NCI-H1694 treated with DMSO at 0.1 percent for 48 hours (cell line): ENCODE measurements around the gene DAZAP2.
"Not testable (repeated sequence)": the region's sequence is repeated elsewhere in the genome, so short reads cannot be mapped to it uniquely, and the experiment has no call there.

Experiments used
- DNase-seq: peaks from one replicate; lab custom pipeline; 2025; lab: John Stamatoyannopoulos, UW

DAZAP2 gene

GRCh38 chr12:51217133-51217967 lies 21.3 kb upstream of the DAZAP2 start:
- DNase-seq, result no peak

- DNase-seq, result peak; percentile 23
Measured at GRCh38 chr12:51217968-51218606, 20.5 kb upstream of the DAZAP2 start, which contains the start of gene POU6F1. TSS of gene POU6F1 (minus strand) at chr12:51218062. CDS start at chr12:51206836, 11,226 bp downstream.

- no peak for DNase-seq
Measured at GRCh38 chr12:51218607-51219161, 19.9 kb upstream of the DAZAP2 start.

- DNase-seq, result no peak
Measured at GRCh38 chr12:51219322-51219721, 19.3 kb upstream of the DAZAP2 start.

GRCh38 chr12:51219857-51220256 lies 18.8 kb upstream of the DAZAP2 start:
- not testable (repeated sequence) for DNase-seq

GRCh38 chr12:51222461-51222860 lies 16.2 kb upstream of the DAZAP2 start:
- no peak for DNase-seq

- no peak for DNase-seq
Measured at GRCh38 chr12:51224625-51225024, 14.0 kb upstream of the DAZAP2 start.

GRCh38 chr12:51225234-51225633 lies 13.4 kb upstream of the DAZAP2 start:
- no peak for DNase-seq

GRCh38 chr12:51225771-51226170 lies 12.9 kb upstream of the DAZAP2 start:
- no peak for DNase-seq

- not testable (repeated sequence) for DNase-seq
Measured at GRCh38 chr12:51227112-51227511, 11.5 kb upstream of the DAZAP2 start.

- DNase-seq, result no peak
Measured at GRCh38 chr12:51227962-51228361, 10.7 kb upstream of the DAZAP2 start.

GRCh38 chr12:51229116-51229809 lies 9.4 kb upstream of the DAZAP2 start:
- DNase-seq, result no peak

- DNase-seq, result no peak
Measured at GRCh38 chr12:51232642-51233041, 6.0 kb upstream of the DAZAP2 start.

GRCh38 chr12:51234530-51234929 lies 4.1 kb upstream of the DAZAP2 start:
- DNase-seq, result no peak

- DNase-seq, result no peak
Measured at GRCh38 chr12:51238037-51238509, 553 bp upstream of the DAZAP2 start.

- DNase-seq, result no peak
Measured at GRCh38 chr12:51240971-51241370, 2.3 kb downstream of the DAZAP2 start.

- DNase-seq, result no peak
Measured at GRCh38 chr12:51242120-51242519, 3.5 kb downstream of the DAZAP2 start.

- no peak for DNase-seq
Measured at GRCh38 chr12:51242876-51243275, 4.2 kb downstream of the DAZAP2 start.

- no peak for DNase-seq
Measured at GRCh38 chr12:51244269-51244668, 5.6 kb downstream of the DAZAP2 start.

- no peak for DNase-seq
Measured at GRCh38 chr12:51245476-51246253, 7.0 kb downstream of the DAZAP2 start.

GRCh38 chr12:51246254-51246853 lies 7.7 kb downstream of the DAZAP2 start:
- no peak for DNase-seq
